ENCODE data around the gene TTLL9. TPM values are rescaled to one million over a fixed set of nuclear protein-coding genes. Genes with fewer than 3 reads are reported as not detected.

TTLL9 gene
- total RNA-seq, 4 donors from 2014 or later = 0.17 to 0.34 TPM; not detected in 2

- Histone ChIP-seq H3K27ac (replicated peaks in 1 of 4) (peak overlapping the region; percentile 49 to 71 (median 66)), H3K4me3 (peak overlapping the region; percentile 60 to 89 (median 84)), H3K4me1 (peaks cover 9 to 26% (median 22%) of the 10 kb centered on the region in 4 donors), H3K9me3 (no peaks in the 10 kb centered on the region), H3K27me3 (no peaks in the 10 kb centered on the region), H3K36me3 (no peaks in the 10 kb centered on the region)
- TF ChIP-seq POLR2AphosphoS5 (IDR thresholded peaks at IDR 0.05) (no peak), POLR2A (IDR thresholded peaks at IDR 0.05; ENCODE audit: low read depth) (no peak), EP300 (IDR thresholded peaks at IDR 0.05) (no peak), CTCF (IDR thresholded peaks at IDR 0.05) (no peak)
- DNase-seq (ENCODE audit: extremely low spot score) = no peak
- intact Hi-C loops (cut with DNase I) = no loop called here
- WGBS = 7% methylated on average over 21 of the region's 24 CpGs
Observed at GRCh38 chr20:31870726-31871617, 538 bp downstream of the TTLL9 start.

- Histone ChIP-seq H3K36me3 (no peaks in the 10 kb centered on the region), H3K27ac (replicated peaks in 1 of 4) (no peak overlapping the region), H3K27me3 (no peaks in the 10 kb centered on the region), H3K4me1 (peaks cover 9 to 26% (median 22%) of the 10 kb centered on the region in 4 donors), H3K9me3 (no peaks in the 10 kb centered on the region), H3K4me3 (no peak overlapping the region)
- DNase-seq (ENCODE audit: extremely low spot score) = no peak
- TF ChIP-seq POLR2AphosphoS5 (IDR thresholded peaks at IDR 0.05) = no peak
- no peak for TF ChIP-seq CTCF (IDR thresholded peaks at IDR 0.05)
- TF ChIP-seq EP300 (IDR thresholded peaks at IDR 0.05) = no peak
- no peak for TF ChIP-seq POLR2A (IDR thresholded peaks at IDR 0.05; ENCODE audit: low read depth)
- intact Hi-C loops (cut with DNase I) = no loop called here
- WGBS = 100% methylated on average over 1 of the region's 1 CpG
Observed at GRCh38 chr20:31871618-31871954, 1.2 kb downstream of the TTLL9 start.

- no peak for DNase-seq (ENCODE audit: extremely low spot score)
- Histone ChIP-seq H3K9me3 (no peaks in the 10 kb centered on the region), H3K4me1 (peaks cover 9 to 26% (median 22%) of the 10 kb centered on the region in 4 donors), H3K4me3 (no peak overlapping the region), H3K36me3 (no peaks in the 10 kb centered on the region), H3K27me3 (no peaks in the 10 kb centered on the region), H3K27ac (replicated peaks in 1 of 4) (no peak overlapping the region)
- 92% methylated on average over 6 of the region's 6 CpGs for WGBS
- TF ChIP-seq CTCF (IDR thresholded peaks at IDR 0.05) = no peak
- no peak for TF ChIP-seq POLR2A (IDR thresholded peaks at IDR 0.05; ENCODE audit: low read depth)
- TF ChIP-seq EP300 (IDR thresholded peaks at IDR 0.05) = no peak
- no peak for TF ChIP-seq POLR2AphosphoS5 (IDR thresholded peaks at IDR 0.05)
- intact Hi-C loops (cut with DNase I) = no loop called here
Observed at GRCh38 chr20:31872406-31872805, 2.0 kb downstream of the TTLL9 start.

- H3K9me3 ChIP-seq = no peaks in the 10 kb centered on the region
- H3K36me3 ChIP-seq = no peaks in the 10 kb centered on the region
- H3K27ac ChIP-seq (replicated peaks in 1 of 4) = no peak overlapping the region
- H3K4me1 ChIP-seq = peaks cover 0 to 17% (median 15%) of the 10 kb centered on the region in 4 donors
- TF ChIP-seq POLR2AphosphoS5 (IDR thresholded peaks at IDR 0.05) (no peak), POLR2A (IDR thresholded peaks at IDR 0.05; ENCODE audit: low read depth) (no peak), EP300 (IDR thresholded peaks at IDR 0.05) (no peak), CTCF (IDR thresholded peaks at IDR 0.05) (no peak)
- intact Hi-C loops (cut with DNase I) = no loop called here
- 76% methylated on average over 2 of the region's 2 CpGs for WGBS
- no peak for DNase-seq (ENCODE audit: extremely low spot score)
- H3K4me3 ChIP-seq = no peak overlapping the region
- H3K27me3 ChIP-seq = no peaks in the 10 kb centered on the region
Observed at GRCh38 chr20:31875671-31876070, 5.2 kb downstream of the TTLL9 start.
